GM20431 (cell line): ENCODE data around the gene PPIL6.

Source experiments
- in situ Hi-C: fragments of 300-500 bp; cut with MseI, MboI; formaldehyde crosslinking; loops from one replicate; pipeline ENCODE4 v1.15.0; 2020; ENCODE audit warnings: low sequenced_read_pairs; ENCODE audit not compliant: unreplicated experiment

PPIL6 gene

GRCh38 chr6:109440331-109441068, at the start of gene PPIL6, which contains the start of gene SMPD2:
TSS of gene PPIL6 (minus strand) at chr6:109440628. CDS start at chr6:109440590, 38 bp downstream.
TSS of gene SMPD2 (plus strand) at chr6:109440724. CDS start at chr6:109441122, 398 bp downstream.
- in situ Hi-C loops: no loop called here

- in situ Hi-C loops: no loop called here
These were observed 47.6 kb upstream of the PPIL6 start for GRCh38 chr6:109488001-109488400.

GRCh38 chr6:109486068-109486467, 45.6 kb upstream of the PPIL6 start:
- in situ Hi-C loops: no loop called here

- in situ Hi-C loops: no loop called here
These were observed 45.0 kb upstream of the PPIL6 start for GRCh38 chr6:109485266-109485935.

- in situ Hi-C loops: no loop called here
These were observed 43.7 kb upstream of the PPIL6 start for GRCh38 chr6:109484122-109484521.

- in situ Hi-C loops: no loop called here
These were observed 43.3 kb upstream of the PPIL6 start for GRCh38 chr6:109483735-109484057.

GRCh38 chr6:109482905-109483734, 42.7 kb upstream of the PPIL6 start, which contains the start of gene ZBTB24:
TSS of gene ZBTB24 (minus strand) at chr6:109483219. CDS start at chr6:109482026, 1,193 bp downstream.
- in situ Hi-C loops: no loop called here

GRCh38 chr6:109480993-109481480, 40.6 kb upstream of the PPIL6 start:
- in situ Hi-C loops: no loop called here

- in situ Hi-C loops: no loop called here
These were observed 38.6 kb upstream of the PPIL6 start for GRCh38 chr6:109478841-109479624.

- in situ Hi-C loops: no loop called here
These were observed 37.9 kb upstream of the PPIL6 start for GRCh38 chr6:109478222-109478805.

- in situ Hi-C loops: no loop called here
These were observed 37.3 kb upstream of the PPIL6 start for GRCh38 chr6:109477725-109478124.

GRCh38 chr6:109477184-109477583, 36.8 kb upstream of the PPIL6 start:
- in situ Hi-C loops: no loop called here

GRCh38 chr6:109475625-109476024, 35.2 kb upstream of the PPIL6 start:
- in situ Hi-C loops: no loop called here

GRCh38 chr6:109474995-109475394, 34.6 kb upstream of the PPIL6 start:
- in situ Hi-C loops: no loop called here

GRCh38 chr6:109473120-109473519, 32.7 kb upstream of the PPIL6 start:
- in situ Hi-C loops: no loop called here

- in situ Hi-C loops: no loop called here
These were observed 31.9 kb upstream of the PPIL6 start for GRCh38 chr6:109472132-109472995.

- in situ Hi-C loops: no loop called here
These were observed 30.8 kb upstream of the PPIL6 start for GRCh38 chr6:109471105-109471810.
